ENCODE results near the gene PLIN1. TPM values are rescaled to one million over a fixed set of nuclear protein-coding genes. Genes with fewer than 3 reads are reported as not detected.

PLIN1 gene
- total RNA-seq, 2 experiments from 2014 or later: 0.50 to 1.1 TPM

DNA sequence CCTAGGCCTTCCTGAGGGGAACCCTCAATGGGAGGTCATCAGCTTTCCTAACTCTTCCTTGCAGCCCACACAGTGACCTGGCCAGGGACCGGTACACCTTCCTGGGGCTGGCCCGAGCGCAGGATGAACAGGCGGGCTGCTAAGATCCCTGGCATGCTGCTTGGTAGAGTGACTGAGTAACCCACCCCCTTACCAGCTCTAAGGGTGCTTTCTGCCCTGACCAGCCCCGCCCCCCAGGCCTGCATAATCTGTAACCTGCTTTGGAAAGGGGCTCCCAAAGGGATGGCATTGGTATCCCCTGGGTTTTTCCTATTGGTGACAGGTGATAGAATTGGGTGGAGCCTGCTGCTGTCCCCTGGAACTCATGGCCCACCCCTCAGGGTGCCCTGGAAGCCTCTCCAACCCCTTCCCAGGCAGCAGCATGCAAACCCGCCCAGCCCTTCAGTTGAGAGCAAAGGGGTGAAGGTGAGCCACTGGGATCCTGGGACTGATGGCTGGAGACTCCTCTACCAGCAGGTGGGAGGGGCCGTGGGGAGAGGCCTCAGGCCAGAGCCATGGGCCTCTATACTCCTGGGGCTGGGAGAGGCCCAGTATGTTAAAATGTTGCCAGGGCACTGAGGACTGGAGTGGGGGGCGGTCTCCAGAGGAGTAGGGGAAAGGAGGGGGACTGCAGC is 12.8 kb downstream of the PLIN1 start:
- POLR2A ChIA-PET: no interaction called here
- CTCF ChIA-PET: interaction anchor here (0.8 kb wide), 1 partner anchor 9 kb away, joined by 3 read pairs; no protein-coding TSS in a partner anchor
- intact Hi-C loops (cut with micrococcal nuclease): no loop called here
- Mint-ChIP-seq H3K36me3 (ENCODE audit: low read depth) (no peaks in the 10 kb centered on the region), H3K4me1 (ENCODE audit: low read depth) (peaks cover 1% of the 10 kb centered on the region), H3K27ac (no peak overlapping the region), H3K27me3 (peaks cover 26% of the 10 kb centered on the region), H3K9me3 (no peaks in the 10 kb centered on the region), H3K4me3 (no peak overlapping the region)
- ATAC-seq (no peak), DNase-seq (no peak)
- no peak for TF ChIP-seq CTCF (IDR thresholded peaks at IDR 0.05)

DNA sequence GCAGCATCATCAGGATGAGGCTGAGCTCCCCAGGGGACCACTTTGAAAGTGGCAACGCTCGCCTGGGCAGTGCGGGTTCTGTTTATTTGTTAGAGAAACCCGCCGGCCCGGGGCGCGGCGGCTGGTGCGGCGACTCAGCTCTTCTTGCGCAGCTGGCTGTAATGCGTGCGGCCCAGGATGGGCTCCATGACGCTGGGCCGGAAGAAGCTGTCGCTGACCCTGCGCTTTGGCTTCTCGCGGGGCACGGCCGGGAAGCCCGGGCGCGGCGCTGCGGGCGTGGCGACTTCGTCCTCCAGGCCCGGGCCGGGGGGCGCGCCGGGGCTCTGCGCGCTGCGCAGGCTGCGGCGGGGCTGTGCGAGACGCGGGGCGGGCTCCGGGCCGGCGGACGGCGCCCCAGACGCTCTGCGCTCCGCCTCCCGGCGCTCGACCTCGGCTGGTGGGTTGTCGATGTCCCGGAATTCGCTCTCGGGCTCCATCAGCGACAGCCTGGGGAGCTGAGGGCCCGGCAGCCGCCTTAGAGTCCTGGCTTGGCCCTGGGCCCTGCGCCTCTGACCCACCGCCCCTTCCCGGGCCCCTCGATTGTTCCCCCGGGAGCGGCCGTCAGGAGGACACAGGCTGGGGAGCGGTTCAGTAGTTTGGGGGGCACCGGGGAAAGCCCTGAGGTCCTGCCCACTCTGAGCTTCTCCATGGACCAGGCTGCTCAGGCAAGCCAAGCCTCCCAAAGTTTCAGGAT is 13.6 kb downstream of the PLIN1 start:
- Mint-ChIP-seq H3K36me3 (ENCODE audit: low read depth) (no peaks in the 10 kb centered on the region), H3K4me3 (no peak overlapping the region), H3K27me3 (peaks cover 32% of the 10 kb centered on the region), H3K27ac (no peak overlapping the region), H3K4me1 (ENCODE audit: low read depth) (peaks cover 1% of the 10 kb centered on the region), H3K9me3 (no peaks in the 10 kb centered on the region)
- ChIA-PET CTCF (interaction anchor here (0.8 kb wide), 1 partner anchor 10 kb away, joined by 3 read pairs; no protein-coding TSS in a partner anchor), POLR2A (interaction anchor here (1.7 kb wide), 1 partner anchor 90 kb away, joined by 4 read pairs; the partner anchor contains the start of gene TICRR)
- peak; percentile 72 for ATAC-seq
- TF ChIP-seq CTCF (IDR thresholded peaks at IDR 0.05): no peak
- intact Hi-C loops (cut with micrococcal nuclease): no loop called here
- peak; percentile 42 for DNase-seq

- Mint-ChIP-seq H3K4me3 (peak overlapping the region; percentile 37), H3K27me3 (peaks cover 36% of the 10 kb centered on the region), H3K4me1 (ENCODE audit: low read depth) (peaks cover 1% of the 10 kb centered on the region), H3K9me3 (no peaks in the 10 kb centered on the region), H3K27ac (no peak overlapping the region), H3K36me3 (ENCODE audit: low read depth) (no peaks in the 10 kb centered on the region)
- ChIA-PET CTCF (no interaction called here), POLR2A (interaction anchor here (1.1 to 1.7 kb wide), 2 partner anchors 24 to 89 kb away, joined by 3 to 4 read pairs; partner anchors contain the start of gene TICRR)
- DNase-seq: no peak
- TF ChIP-seq CTCF (IDR thresholded peaks at IDR 0.05): no peak
- intact Hi-C loops (cut with micrococcal nuclease): no loop called here
- ATAC-seq: no peak
Observed at GRCh38 chr15:89664441-89665350, 14.5 kb downstream of the PLIN1 start.

DNA sequence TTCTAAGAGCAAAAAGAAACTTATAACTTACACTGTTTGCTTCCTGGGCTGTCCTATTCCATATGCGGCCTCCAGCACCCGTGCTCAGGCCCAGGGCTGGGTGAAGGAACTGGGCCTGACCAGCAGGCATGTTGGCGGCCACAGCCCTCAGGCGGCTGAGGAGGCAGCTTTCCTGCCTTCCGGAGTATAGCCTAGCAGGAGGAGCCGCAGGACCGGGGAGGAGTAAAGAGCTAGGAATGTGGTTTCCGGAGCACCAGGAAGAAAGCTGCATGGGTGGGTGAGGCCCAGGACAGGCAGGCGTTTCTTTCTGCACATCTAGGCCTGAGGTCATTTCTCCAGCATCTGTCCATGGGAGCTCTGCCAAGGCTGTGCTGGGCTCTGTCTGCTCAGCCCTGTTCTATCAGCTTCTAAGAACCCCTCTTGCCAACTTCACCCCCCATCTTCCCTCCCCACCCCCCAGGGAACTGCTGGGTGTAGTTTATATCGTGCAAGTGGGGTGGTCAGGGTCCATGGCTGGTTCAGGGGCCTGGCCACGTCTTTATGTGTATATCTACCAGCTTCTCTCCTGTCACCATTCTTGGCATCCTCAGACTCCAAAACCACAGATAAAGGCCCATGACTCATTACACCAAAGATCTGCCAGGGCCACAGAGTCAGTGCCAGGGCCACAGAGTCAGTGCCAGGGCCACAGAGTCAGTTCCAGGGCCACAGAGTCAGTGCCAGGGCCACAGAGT is 16.1 kb downstream of the PLIN1 start:
- no peak for TF ChIP-seq CTCF (IDR thresholded peaks at IDR 0.05)
- Mint-ChIP-seq H3K9me3 (no peaks in the 10 kb centered on the region), H3K4me3 (no peak overlapping the region), H3K36me3 (ENCODE audit: low read depth) (no peaks in the 10 kb centered on the region), H3K4me1 (ENCODE audit: low read depth) (peaks cover 4% of the 10 kb centered on the region), H3K27me3 (peaks cover 41% of the 10 kb centered on the region), H3K27ac (no peak overlapping the region)
- intact Hi-C loops (cut with micrococcal nuclease): no loop called here
- DNase-seq (no peak), ATAC-seq (no peak)
- ChIA-PET CTCF (interaction anchor here (0.9 to 1.5 kb wide), 2 partner anchors 15 to 97 kb away, joined by 3 to 5 read pairs; no protein-coding TSS in a partner anchor), POLR2A (interaction anchor here (1.3 to 1.4 kb wide), 2 partner anchors 9 to 40 kb away, joined by 3 to 4 read pairs; no protein-coding TSS in a partner anchor)

All from activated CD8-positive, alpha-beta T cell treated with anti-CD3 and anti-CD28 coated beads for 36 hours (primary cell).